K562 (cell line): ENCODE data around the gene FOSL2. TPM values are rescaled to one million over a fixed set of nuclear protein-coding genes. Genes with fewer than 3 reads are reported as not detected.

Source experiments
- DDX20 ChIP-seq: fragments of 450-650 bp; IDR thresholded peaks from 2 replicates; pipeline ENCODE4 v1.6.1; 2016; ENCODE audit warnings: missing genetic modification characterization, low read depth, mild to moderate bottlenecking, missing compliant biosample characterization, moderate library complexity
- FUS ChIP-seq: fragments of 200-400 bp; formaldehyde crosslinking; optimal IDR thresholded peaks from 2 replicates; pipeline ENCODE3; 2017; ENCODE audit warnings: low read depth, low read length
- LCOR ChIP-seq: sonication (generic); formaldehyde crosslinking; IDR thresholded peaks from 2 replicates; pipeline ENCODE4 v1.8.0; 2022; ENCODE audit warnings: mild to moderate bottlenecking, missing genetic modification reagents
- MEIS2 ChIP-seq: fragments of 450-650 bp; IDR thresholded peaks from 2 replicates; pipeline ENCODE4 v1.6.1; 2014; ENCODE audit warnings: mild to moderate bottlenecking; ENCODE audit not compliant: partially characterized antibody
- MYC ChIP-seq, 2 experiments: fragments of 250-450 bp in 1 of 2; sonication (Bioruptor Pico) in 1 of 2; IDR thresholded peaks; 2 replicates each; pipeline versions ENCODE4 v1.5.1 to v1.6.1; 2012 to 2021; ENCODE audit warnings: low read depth in 2 of 2, borderline replicate concordance in 1 of 2, improper control_type of control experiment in 1 of 2, low read length in 1 of 2, mild to moderate bottlenecking in 1 of 2, moderate library complexity in 1 of 2
- NFATC3 ChIP-seq: fragments of 450-650 bp; IDR thresholded peaks from 2 replicates; pipeline ENCODE4 v1.6.1; 2017; ENCODE audit warnings: mild to moderate bottlenecking
- NR2C1 ChIP-seq, 2 experiments: fragments of 450-650 bp; IDR thresholded peaks; 2 replicates each; pipeline ENCODE4 v1.6.1; 2017; ENCODE audit warnings: mild to moderate bottlenecking in 2 of 2, antibody characterized with exemption in 1 of 2, inconsistent platforms in 1 of 2, missing compliant biosample characterization in 1 of 2, missing genetic modification characterization in 1 of 2
- NR2F6 ChIP-seq: fragments of 450-650 bp; formaldehyde crosslinking; IDR thresholded peaks from 2 replicates; pipeline ENCODE4 v1.4.0; 2020; ENCODE audit warnings: mild to moderate bottlenecking
- TBP ChIP-seq: optimal IDR thresholded peaks from 2 replicates; pipeline ENCODE3; 2011; ENCODE audit warnings: low read depth, low read length, improper control_type of control experiment
- TEAD2 ChIP-seq: fragments of 450-650 bp; IDR thresholded peaks from 2 replicates; pipeline ENCODE4 v1.6.1; 2016; ENCODE audit warnings: missing genetic modification characterization, control low read depth, missing compliant biosample characterization
- TRIM24 ChIP-seq, 2 experiments: fragments of 450-650 bp; IDR thresholded peaks; 2 replicates each; pipeline ENCODE4 v1.6.1; 2016
- XRCC5 ChIP-seq: fragments of 200-400 bp; formaldehyde crosslinking; IDR thresholded peaks from 2 replicates; pipeline ENCODE4 v1.6.1; 2017; ENCODE audit warnings: low read depth, mild to moderate bottlenecking, low read length
- ZBTB17 ChIP-seq: fragments of 450-650 bp; formaldehyde crosslinking; IDR thresholded peaks from 2 replicates; pipeline ENCODE4 v1.4.0; 2020; ENCODE audit warnings: mild to moderate bottlenecking
- ZFP30 ChIP-seq: fragments of 250-450 bp; sonication (Bioruptor Pico); IDR thresholded peaks from 2 replicates; pipeline ENCODE4 v1.8.0; 2022; ENCODE audit warnings: moderate library complexity, mild to moderate bottlenecking, inconsistent platforms, borderline replicate concordance
- ZNF124 ChIP-seq: sonication (generic); formaldehyde crosslinking; IDR thresholded peaks from 2 replicates; pipeline ENCODE4 v1.8.1; 2022; ENCODE audit warnings: missing genetic modification reagents
- ZNF436 ChIP-seq: fragments of 250-450, 450-650 bp; sonication (Bioruptor Pico); formaldehyde crosslinking; IDR thresholded peaks from 2 replicates; pipeline ENCODE4 v1.7.0; 2020; ENCODE audit warnings: mild to moderate bottlenecking
- ZNF584 ChIP-seq: fragments of 200-800 bp; sonication (Bioruptor generic); IDR thresholded peaks from 2 replicates; pipeline ENCODE4 v1.6.1; 2016; ENCODE audit warnings: low read depth, mild to moderate bottlenecking, missing genetic modification characterization, missing compliant biosample characterization
- polyA plus RNA-seq, 8 experiments: library from polyadenylated mRNA; depleted of rRNA in 4 of 8; stranded (reverse) in 5 of 8; unstranded in 3 of 8; fragments of >200 nt; fragmentation: Nextera tagmentation in 2 of 8; fragmentation: Illumina TruSeq in 1 of 8; extraction: Ambion mirVana in 2 of 8; extraction: Trizol in 1 of 8; gene quantifications; 2 replicates each; pipeline versions ENCODE4 v1.2.1 to v1.2.3, GENCODE V29; 2011 to 2014; ENCODE audit warnings: inconsistent platforms in 1 of 8, missing spikeins in 1 of 8
- total RNA-seq, 7 experiments: library from RNA; depleted of rRNA in 6 of 7; stranded (reverse); fragments of >200 nt in 6 of 7; fragmentation: Illumina TruSeq in 2 of 7; extraction: Trizol in 2 of 7; gene quantifications; 2 replicates each; pipeline versions ENCODE4 v1.2.1 to v1.2.3, GENCODE V29; 2011 to 2021; ENCODE audit warnings: low replicate concordance in 1 of 7
- TF ChIP-seq, protein P1 (sequence below): fragments of 450-650 bp; IDR thresholded peaks from 2 replicates; pipeline ENCODE4 v1.6.1; 2017; ENCODE audit warnings: antibody characterized with exemption
- TF ChIP-seq, protein P2 (sequence below): fragments of 450-650 bp; IDR thresholded peaks from 2 replicates; pipeline ENCODE4 v1.7.1; 2018; ENCODE audit warnings: mild to moderate bottlenecking, low read depth; ENCODE audit not compliant: partially characterized antibody
- TF ChIP-seq, protein P3 (sequence below): sonication (generic); formaldehyde crosslinking; IDR thresholded peaks from 2 replicates; pipeline ENCODE4 v1.8.0; 2022; ENCODE audit warnings: mild to moderate bottlenecking, low read depth, missing genetic modification reagents
- TF ChIP-seq, protein P4 (sequence below): sonication (generic); formaldehyde crosslinking; IDR thresholded peaks from 2 replicates; pipeline ENCODE4 v1.8.1; 2023; ENCODE audit warnings: mild to moderate bottlenecking, missing genetic modification reagents

Gene FOSL2
- total and polyA plus RNA-seq, 9 of the 15 experiments (the other 6 are each of a cell fraction or from before 2014, with no cell fraction given) = 0.04 to 2.9 (median 0.80) TPM

DNA sequence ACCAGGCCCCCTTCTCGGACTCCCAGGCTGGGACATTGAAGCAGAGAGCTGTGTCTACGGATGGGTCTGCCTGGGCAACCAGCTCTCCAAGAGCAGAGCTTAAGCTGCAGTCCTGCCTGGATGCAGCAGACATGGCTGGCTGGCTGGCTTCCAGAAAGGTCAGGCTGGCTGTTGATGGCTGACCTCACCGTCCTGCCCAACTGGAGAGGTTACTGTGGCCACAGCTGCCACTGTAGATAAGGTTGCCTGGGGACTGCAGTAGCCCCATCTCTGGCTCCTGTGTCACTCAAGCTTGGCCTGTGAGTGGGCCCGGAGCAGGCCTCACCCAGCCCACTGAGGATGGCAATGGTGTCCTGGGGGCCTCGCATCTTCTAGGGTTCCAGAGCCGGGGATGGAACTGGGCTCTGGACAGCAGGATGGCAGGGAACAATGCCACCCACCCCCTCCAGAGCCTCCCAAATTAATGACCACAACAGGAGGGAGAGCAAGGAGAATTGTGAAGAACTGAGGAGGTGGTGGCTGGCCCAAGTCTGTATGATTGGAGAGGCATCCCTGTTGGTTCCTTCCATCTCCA lies 37.0 kb upstream of the FOSL2 start (continued):
- TF ChIP-seq, protein P1, sequence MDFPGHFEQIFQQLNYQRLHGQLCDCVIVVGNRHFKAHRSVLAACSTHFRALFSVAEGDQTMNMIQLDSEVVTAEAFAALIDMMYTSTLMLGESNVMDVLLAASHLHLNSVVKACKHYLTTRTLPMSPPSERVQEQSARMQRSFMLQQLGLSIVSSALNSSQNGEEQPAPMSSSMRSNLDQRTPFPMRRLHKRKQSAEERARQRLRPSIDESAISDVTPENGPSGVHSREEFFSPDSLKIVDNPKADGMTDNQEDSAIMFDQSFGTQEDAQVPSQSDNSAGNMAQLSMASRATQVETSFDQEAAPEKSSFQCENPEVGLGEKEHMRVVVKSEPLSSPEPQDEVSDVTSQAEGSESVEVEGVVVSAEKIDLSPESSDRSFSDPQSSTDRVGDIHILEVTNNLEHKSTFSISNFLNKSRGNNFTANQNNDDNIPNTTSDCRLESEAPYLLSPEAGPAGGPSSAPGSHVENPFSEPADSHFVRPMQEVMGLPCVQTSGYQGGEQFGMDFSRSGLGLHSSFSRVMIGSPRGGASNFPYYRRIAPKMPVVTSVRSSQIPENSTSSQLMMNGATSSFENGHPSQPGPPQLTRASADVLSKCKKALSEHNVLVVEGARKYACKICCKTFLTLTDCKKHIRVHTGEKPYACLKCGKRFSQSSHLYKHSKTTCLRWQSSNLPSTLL = no peak
- TF ChIP-seq TBP (peak; percentile 30), XRCC5 (0 out of 2 replicates have a peak, but pooled peaks have one; percentile 11), ZNF124 (CRISPR knock-in tag) (no peak), ZNF436 (CRISPR knock-in tag) (no peak), TRIM24 (IDR thresholded peaks at IDR 0.05) (peak; percentile 78 to 82), ZNF584 (peak; percentile 68), NR2C1 (IDR thresholded peaks at IDR 0.05) (peak; percentile 90), NR2C1 (tag; IDR thresholded peaks at IDR 0.05) (peak; percentile 95), MYC (IDR thresholded peaks at IDR 0.05; ENCODE audit: low read depth, low read length) (peak; percentile 46), MYC (CRISPR knock-in tag; IDR thresholded peaks at IDR 0.05; ENCODE audit: borderline replicate concordance, low read depth) (no peak), DDX20 (tag) (no peak), FUS (no peak), ZFP30 (CRISPR knock-in tag) (no peak), MEIS2 (peak; percentile 87), NR2F6 (CRISPR knock-in tag) (no peak), NFATC3 (no peak), LCOR (CRISPR knock-in tag) (peak; percentile 62; the same call in 1 of the 2 replicates), ZBTB17 (CRISPR knock-in tag) (peak; percentile 93), TEAD2 (tag) (no peak)
- TF ChIP-seq, protein P2, sequence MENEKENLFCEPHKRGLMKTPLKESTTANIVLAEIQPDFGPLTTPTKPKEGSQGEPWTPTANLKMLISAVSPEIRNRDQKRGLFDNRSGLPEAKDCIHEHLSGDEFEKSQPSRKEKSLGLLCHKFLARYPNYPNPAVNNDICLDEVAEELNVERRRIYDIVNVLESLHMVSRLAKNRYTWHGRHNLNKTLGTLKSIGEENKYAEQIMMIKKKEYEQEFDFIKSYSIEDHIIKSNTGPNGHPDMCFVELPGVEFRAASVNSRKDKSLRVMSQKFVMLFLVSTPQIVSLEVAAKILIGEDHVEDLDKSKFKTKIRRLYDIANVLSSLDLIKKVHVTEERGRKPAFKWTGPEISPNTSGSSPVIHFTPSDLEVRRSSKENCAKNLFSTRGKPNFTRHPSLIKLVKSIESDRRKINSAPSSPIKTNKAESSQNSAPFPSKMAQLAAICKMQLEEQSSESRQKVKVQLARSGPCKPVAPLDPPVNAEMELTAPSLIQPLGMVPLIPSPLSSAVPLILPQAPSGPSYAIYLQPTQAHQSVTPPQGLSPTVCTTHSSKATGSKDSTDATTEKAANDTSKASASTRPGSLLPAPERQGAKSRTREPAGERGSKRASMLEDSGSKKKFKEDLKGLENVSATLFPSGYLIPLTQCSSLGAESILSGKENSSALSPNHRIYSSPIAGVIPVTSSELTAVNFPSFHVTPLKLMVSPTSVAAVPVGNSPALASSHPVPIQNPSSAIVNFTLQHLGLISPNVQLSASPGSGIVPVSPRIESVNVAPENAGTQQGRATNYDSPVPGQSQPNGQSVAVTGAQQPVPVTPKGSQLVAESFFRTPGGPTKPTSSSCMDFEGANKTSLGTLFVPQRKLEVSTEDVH = no peak
- TF ChIP-seq, protein P3, sequence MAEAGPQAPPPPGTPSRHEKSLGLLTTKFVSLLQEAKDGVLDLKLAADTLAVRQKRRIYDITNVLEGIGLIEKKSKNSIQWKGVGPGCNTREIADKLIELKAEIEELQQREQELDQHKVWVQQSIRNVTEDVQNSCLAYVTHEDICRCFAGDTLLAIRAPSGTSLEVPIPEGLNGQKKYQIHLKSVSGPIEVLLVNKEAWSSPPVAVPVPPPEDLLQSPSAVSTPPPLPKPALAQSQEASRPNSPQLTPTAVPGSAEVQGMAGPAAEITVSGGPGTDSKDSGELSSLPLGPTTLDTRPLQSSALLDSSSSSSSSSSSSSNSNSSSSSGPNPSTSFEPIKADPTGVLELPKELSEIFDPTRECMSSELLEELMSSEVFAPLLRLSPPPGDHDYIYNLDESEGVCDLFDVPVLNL (CRISPR knock-in tag) = no peak
- TF ChIP-seq, protein P4, sequence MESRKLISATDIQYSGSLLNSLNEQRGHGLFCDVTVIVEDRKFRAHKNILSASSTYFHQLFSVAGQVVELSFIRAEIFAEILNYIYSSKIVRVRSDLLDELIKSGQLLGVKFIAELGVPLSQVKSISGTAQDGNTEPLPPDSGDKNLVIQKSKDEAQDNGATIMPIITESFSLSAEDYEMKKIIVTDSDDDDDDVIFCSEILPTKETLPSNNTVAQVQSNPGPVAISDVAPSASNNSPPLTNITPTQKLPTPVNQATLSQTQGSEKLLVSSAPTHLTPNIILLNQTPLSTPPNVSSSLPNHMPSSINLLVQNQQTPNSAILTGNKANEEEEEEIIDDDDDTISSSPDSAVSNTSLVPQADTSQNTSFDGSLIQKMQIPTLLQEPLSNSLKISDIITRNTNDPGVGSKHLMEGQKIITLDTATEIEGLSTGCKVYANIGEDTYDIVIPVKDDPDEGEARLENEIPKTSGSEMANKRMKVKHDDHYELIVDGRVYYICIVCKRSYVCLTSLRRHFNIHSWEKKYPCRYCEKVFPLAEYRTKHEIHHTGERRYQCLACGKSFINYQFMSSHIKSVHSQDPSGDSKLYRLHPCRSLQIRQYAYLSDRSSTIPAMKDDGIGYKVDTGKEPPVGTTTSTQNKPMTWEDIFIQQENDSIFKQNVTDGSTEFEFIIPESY = no peak; the same call in 1 of the 2 replicates
